ENCODE results near the gene LRRK1. TPM values are rescaled to one million over a fixed set of nuclear protein-coding genes. Genes with fewer than 3 reads are reported as not detected.

LRRK1 gene
- total RNA-seq, 4 donors from 2014 or later = 7.1 to 29.3 (median 8.5) TPM

GRCh38 chr15:100988857-100989256 is 69.7 kb downstream of the LRRK1 start:
- no peak for DNase-seq
- no peak for TF ChIP-seq POLR2A (IDR thresholded peaks at IDR 0.05)
- TF ChIP-seq, protein P1, sequence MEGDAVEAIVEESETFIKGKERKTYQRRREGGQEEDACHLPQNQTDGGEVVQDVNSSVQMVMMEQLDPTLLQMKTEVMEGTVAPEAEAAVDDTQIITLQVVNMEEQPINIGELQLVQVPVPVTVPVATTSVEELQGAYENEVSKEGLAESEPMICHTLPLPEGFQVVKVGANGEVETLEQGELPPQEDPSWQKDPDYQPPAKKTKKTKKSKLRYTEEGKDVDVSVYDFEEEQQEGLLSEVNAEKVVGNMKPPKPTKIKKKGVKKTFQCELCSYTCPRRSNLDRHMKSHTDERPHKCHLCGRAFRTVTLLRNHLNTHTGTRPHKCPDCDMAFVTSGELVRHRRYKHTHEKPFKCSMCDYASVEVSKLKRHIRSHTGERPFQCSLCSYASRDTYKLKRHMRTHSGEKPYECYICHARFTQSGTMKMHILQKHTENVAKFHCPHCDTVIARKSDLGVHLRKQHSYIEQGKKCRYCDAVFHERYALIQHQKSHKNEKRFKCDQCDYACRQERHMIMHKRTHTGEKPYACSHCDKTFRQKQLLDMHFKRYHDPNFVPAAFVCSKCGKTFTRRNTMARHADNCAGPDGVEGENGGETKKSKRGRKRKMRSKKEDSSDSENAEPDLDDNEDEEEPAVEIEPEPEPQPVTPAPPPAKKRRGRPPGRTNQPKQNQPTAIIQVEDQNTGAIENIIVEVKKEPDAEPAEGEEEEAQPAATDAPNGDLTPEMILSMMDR (IDR thresholded peaks at IDR 0.05) = no peak
- no peaks in the 10 kb centered on the region for H3K9me3 ChIP-seq
- no peaks in the 10 kb centered on the region for H3K4me1 ChIP-seq
- no peak overlapping the region for H3K4me3 ChIP-seq (replicated peaks in 1 of 3)
- H3K27ac ChIP-seq = no peak overlapping the region
- H3K27me3 ChIP-seq = no peaks in the 10 kb centered on the region
- intact Hi-C loops (cut with DNase I) = no loop called here
- 88 to 95% methylated on average over 3 of the region's 3 CpGs for WGBS, 2 donors
- H3K36me3 ChIP-seq = no peaks in the 10 kb centered on the region

DNA sequence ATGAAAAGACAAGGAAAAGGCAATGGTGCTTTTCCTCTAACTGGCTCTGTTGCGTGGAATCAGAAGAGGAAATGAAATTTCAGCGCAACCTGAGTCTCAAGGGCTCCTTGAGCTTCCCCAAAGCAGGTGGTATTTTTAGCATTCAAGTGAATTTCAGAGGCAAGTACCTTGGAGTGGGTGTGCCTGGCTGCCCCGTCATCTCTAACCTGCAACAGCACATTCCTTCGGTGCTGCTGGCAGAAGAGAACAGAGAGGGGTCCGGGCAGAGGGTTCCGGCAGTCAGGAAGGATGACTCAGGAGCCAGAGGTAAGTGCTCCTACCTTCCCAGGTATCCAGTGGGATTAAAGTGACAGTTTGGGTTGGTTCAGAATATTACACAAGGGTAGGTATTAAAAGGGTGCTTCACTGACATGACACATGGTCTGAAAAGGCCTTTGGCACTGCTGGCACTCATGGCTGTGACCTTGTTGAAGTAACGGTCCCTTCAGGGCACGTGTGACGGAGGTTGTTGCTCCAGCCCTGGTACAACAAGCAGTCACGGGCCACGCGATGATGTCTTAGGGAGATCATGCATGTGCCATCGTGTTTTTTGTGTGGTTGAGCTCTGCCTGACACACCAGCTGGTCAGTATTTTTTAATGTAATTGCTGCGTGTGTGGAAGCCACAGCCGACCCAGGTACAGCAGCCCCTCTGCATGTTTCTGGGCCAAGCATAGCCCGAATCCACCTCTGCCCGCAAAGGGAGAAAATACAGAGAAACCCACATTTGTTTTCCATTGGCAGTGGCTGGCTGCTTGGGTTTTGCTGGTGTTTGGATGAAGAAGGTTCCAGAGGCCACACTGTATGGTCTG is 75.7 kb downstream of the LRRK1 start:
- intact Hi-C loops (cut with DNase I) = no loop called here
- no peaks in the 10 kb centered on the region for H3K9me3 ChIP-seq
- WGBS, 2 donors = 50 to 61% methylated on average over 17 of the region's 17 CpGs
- peak overlapping the region; percentile 50 to 73 (median 70) for H3K27ac ChIP-seq
- H3K27me3 ChIP-seq = no peaks in the 10 kb centered on the region
- H3K36me3 ChIP-seq = no peaks in the 10 kb centered on the region
- peaks cover 5 to 13% of the 10 kb centered on the region in 2 donors for H3K4me1 ChIP-seq
- peak; percentile 88 to 90 for DNase-seq
- TF ChIP-seq, protein P1 (IDR thresholded peaks at IDR 0.05) = no peak
- peak in 1 of 2 donors; percentile 14 for TF ChIP-seq POLR2A (IDR thresholded peaks at IDR 0.05)
- no peak overlapping the region for H3K4me3 ChIP-seq (replicated peaks in 1 of 3)

DNA sequence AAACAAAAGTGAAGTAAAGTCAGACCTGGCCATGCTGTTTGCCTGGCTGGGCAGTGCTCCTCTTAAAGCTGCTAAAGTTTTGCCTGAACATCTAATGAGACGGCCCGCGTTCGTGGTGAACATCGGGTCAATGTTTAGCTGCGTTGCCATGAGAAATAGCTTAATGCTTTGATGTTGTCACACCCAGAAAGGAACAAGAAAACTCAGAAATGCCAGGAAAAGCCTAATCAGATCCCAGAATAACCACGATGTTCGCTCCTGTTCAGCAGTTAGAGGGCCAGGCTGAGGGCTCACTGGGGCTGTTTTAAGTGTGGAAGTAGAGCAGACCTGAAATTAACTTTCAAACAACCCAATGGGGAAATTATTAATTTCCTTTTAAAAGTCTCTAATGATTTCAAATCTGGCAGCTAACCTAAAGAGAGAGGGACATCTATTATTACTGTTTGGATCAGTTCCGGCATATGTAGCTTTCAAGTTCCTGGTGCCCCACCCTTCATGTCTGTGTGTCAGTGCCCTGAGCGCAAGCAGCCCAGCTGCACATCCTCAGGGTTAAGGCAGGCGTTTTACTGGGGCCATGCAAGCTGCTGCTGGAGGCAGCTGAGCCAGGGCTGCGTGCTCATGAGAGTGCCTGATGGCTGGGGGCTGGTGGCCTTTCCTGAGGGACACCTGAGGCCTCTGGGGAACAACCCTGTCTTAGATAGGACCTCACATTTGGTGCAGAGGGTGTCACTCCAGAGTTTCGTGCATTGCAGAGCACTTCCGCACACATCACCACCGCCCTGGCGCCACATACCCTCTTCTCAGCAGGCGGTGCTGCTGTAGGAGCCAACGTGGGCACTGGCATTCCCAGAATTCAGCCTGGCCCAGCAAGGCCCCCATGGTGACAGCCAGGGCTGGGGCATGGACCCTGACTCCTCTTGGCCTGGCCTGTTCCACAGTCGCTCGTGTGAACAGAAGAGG is 76.6 kb downstream of the LRRK1 start:
- Histone ChIP-seq H3K27me3 (no peaks in the 10 kb centered on the region), H3K36me3 (no peaks in the 10 kb centered on the region), H3K4me3 (replicated peaks in 1 of 3) (no peak overlapping the region), H3K9me3 (no peaks in the 10 kb centered on the region), H3K27ac (peak overlapping the region; percentile 39 to 73 (median 48)), H3K4me1 (peaks cover 5 to 13% of the 10 kb centered on the region in 2 donors)
- no peak for DNase-seq
- intact Hi-C loops (cut with DNase I) = no loop called here
- TF ChIP-seq, protein P1 (IDR thresholded peaks at IDR 0.05) = no peak
- TF ChIP-seq POLR2A (IDR thresholded peaks at IDR 0.05) = no peak
- WGBS, 2 donors = 86 to 92% methylated on average over 16 to 20 of the region's 20 CpGs

DNA sequence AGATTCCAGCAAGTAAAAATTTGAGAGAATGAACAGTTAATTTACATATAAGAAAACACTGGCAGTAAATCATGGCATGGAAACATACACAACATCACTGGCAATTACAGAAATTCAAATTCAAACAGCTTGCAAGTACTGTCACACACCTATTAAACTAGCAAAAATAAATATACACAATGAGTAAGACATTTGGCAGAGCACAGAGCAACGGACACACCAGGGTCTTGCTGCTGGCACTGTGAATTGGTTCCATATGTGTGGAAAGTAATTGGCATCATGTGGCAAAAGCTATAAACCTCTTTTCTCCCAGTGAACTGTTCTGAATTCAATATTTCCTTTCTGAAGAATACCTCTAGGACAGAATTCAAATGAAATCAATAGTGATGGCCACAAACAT is 78.3 kb downstream of the LRRK1 start:
- no peaks in the 10 kb centered on the region for H3K36me3 ChIP-seq
- intact Hi-C loops (cut with DNase I) = no loop called here
- WGBS, 2 donors = 88 to 94% methylated on average over 1 of the region's 1 CpG
- H3K4me3 ChIP-seq (replicated peaks in 1 of 3) = no peak overlapping the region
- H3K27ac ChIP-seq = no peak overlapping the region
- H3K27me3 ChIP-seq = no peaks in the 10 kb centered on the region
- peaks cover 5 to 13% of the 10 kb centered on the region in 2 donors for H3K4me1 ChIP-seq
- TF ChIP-seq, protein P1 (IDR thresholded peaks at IDR 0.05) = no peak
- TF ChIP-seq POLR2A (IDR thresholded peaks at IDR 0.05) = no peak
- no peak for DNase-seq
- H3K9me3 ChIP-seq = no peaks in the 10 kb centered on the region

Measured in thyroid gland (tissue), 4 donors.